Subcutaneous abdominal adipose tissue (tissue), 5 donors: ENCODE data around the gene RPS21.
"Not testable (repeated sequence)": the region's sequence is repeated elsewhere in the genome, so short reads cannot be mapped to it uniquely, and the experiment has no call there.

ENCODE experiments used
- H3K27ac ChIP-seq: one replicate; pipeline ENCODE4 v1.7.0; 2013; ENCODE audit warnings: low read depth, mild to moderate bottlenecking, inconsistent platforms, low read length, moderate library complexity
- H3K27me3 ChIP-seq, 5 donors: one replicate each; pipeline ENCODE4 v1.7.0; 2013; ENCODE audit warnings: low read length in 5 of 5, inconsistent platforms in 1 of 5; ENCODE audit not compliant: control insufficient read depth in 5 of 5, insufficient read depth in 4 of 5
- H3K36me3 ChIP-seq, 5 donors: one replicate each; pipeline ENCODE4 v1.7.0; 2013; ENCODE audit warnings: low read length in 5 of 5; ENCODE audit not compliant: control insufficient read depth in 5 of 5, insufficient read depth in 5 of 5
- H3K4me1 ChIP-seq, 5 donors: one replicate each; pipeline ENCODE4 v1.7.0; 2013; ENCODE audit warnings: low read length in 5 of 5, mild to moderate bottlenecking in 3 of 5, moderate library complexity in 1 of 5; ENCODE audit not compliant: control insufficient read depth in 5 of 5, insufficient read depth in 5 of 5
- H3K4me3 ChIP-seq, 5 donors: one replicate each; pipeline ENCODE4 v1.7.0; 2013; ENCODE audit warnings: low read length in 5 of 5, low read depth in 1 of 5
- H3K9ac ChIP-seq, 5 donors: one replicate each; pipeline ENCODE4 v1.7.0; 2013; ENCODE audit warnings: low read length in 5 of 5, mild to moderate bottlenecking in 4 of 5, moderate library complexity in 3 of 5
- H3K9me3 ChIP-seq, 5 donors: one replicate each; pipeline ENCODE4 v1.7.0; 2013; ENCODE audit warnings: low read length in 5 of 5; ENCODE audit not compliant: control insufficient read depth in 5 of 5
- donor health status: healthy.
- donor health status: healthy.
- donor health status: healthy.
- donor health status: healthy.
- donor health status: healthy.

Gene RPS21

DNA sequence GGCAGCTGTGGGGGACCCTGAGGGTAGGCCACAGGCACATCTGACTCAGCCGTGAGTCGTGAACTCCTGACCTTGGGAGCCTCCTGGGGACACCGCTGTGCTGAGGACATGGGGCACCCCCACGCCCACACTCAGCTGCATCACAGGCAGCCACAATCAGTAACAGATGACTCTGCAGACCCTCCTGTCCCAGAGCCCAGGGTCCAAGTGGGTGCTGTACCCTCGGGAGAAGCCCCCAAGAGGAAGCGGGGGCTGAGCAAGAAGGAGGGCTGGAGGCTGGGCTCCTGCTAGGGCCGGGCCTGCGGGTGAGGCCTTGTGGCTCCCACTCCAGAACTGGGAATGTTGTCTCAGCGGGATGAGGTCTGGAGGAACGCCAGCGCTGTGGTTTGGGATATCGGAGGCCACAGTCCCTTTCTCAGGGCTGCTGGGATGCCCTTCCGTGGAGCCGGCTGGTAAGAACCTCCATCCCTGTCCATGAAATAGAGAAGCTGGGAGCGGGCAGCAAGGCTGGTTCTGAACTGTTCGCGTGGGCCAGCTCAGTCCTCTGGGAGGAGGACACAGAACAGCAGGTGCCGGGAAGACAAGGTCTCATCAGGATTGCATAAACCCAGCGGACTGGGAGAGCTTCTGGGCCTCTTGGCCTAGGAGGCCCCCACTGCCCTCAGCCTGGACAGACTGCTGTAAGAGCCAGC is 16.6 kb upstream of the RPS21 start:
- no peak overlapping the region for H3K4me3 ChIP-seq
- peak overlapping the region in 1 of 5 donors; percentile 59 for H3K9ac ChIP-seq

DNA sequence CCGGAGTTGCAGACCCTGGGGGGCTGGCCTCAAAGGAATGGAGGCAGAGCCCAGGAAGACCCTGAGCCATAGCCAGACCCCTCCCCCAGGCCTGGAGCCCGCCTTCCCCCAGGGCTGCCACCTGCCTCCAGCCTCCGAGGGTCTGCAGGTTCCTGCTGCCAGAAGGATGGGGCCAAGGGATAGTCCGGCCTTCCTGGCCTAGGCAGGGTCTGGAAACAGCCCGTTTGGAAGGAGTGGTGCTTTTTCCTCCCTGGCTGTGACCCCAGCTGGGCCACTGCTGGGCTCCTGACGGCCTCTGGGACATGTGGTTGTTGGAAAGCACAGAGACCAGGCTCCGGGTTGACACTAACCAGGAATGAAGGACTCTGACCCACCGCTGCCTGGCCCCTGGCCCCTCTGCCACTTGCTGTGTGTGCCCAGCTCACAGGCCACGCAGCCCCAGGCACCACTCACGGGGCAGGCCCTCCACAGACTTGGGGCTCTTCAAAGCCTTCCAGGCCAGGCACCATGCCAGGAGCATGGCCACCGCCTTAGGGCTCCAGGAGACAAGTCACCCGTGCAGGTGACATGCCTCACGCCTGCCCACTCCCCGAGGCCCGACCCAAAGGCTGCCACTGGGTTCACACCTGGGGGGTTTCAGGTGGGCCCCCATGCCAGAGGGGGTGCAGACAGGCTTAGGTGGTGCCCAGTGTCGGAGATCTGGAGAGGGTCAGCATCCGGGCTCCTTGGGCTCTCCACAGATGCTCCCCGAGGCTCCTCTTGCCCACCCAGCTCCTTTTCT is 15.9 kb upstream of the RPS21 start:
- no peak overlapping the region for H3K4me3 ChIP-seq
- no peak overlapping the region for H3K27ac ChIP-seq
- H3K4me1 ChIP-seq: peaks cover 0 to 62% (median 44%) of the 10 kb centered on the region in 5 donors
- peak overlapping the region in 1 of 5 donors; percentile 59 for H3K9ac ChIP-seq
- no peaks in the 10 kb centered on the region for H3K36me3 ChIP-seq
- H3K9me3 ChIP-seq: no peaks in the 10 kb centered on the region
- peaks cover 5 to 34% (median 10%) of the 10 kb centered on the region in 5 donors for H3K27me3 ChIP-seq

More for the DNA sequence above, 16.6 kb upstream of the RPS21 start:
- Histone ChIP-seq H3K36me3 (no peaks in the 10 kb centered on the region), H3K4me1 (peaks cover 0 to 63% (median 51%) of the 10 kb centered on the region in 5 donors), H3K27ac (no peak overlapping the region), H3K9me3 (no peaks in the 10 kb centered on the region), H3K27me3 (peaks cover 5 to 34% (median 10%) of the 10 kb centered on the region in 5 donors)

- Histone ChIP-seq H3K36me3 (no peaks in the 10 kb centered on the region), H3K4me3 (no peak overlapping the region), H3K9ac (no peak overlapping the region), H3K27ac (no peak overlapping the region), H3K4me1 (peaks cover 0 to 62% (median 44%) of the 10 kb centered on the region in 5 donors), H3K9me3 (no peaks in the 10 kb centered on the region), H3K27me3 (peaks cover 5 to 31% (median 10%) of the 10 kb centered on the region in 5 donors)
Measured at GRCh38 chr20:62371588-62372041, 15.3 kb upstream of the RPS21 start.

GRCh38 chr20:62372042-62372993 is 14.6 kb upstream of the RPS21 start:
- no peak overlapping the region for H3K9ac ChIP-seq
- H3K9me3 ChIP-seq: no peaks in the 10 kb centered on the region
- H3K4me1 ChIP-seq: peaks cover 0 to 66% (median 47%) of the 10 kb centered on the region in 5 donors
- no peak overlapping the region for H3K4me3 ChIP-seq
- H3K27ac ChIP-seq: no peak overlapping the region
- peaks cover 5 to 31% (median 10%) of the 10 kb centered on the region in 5 donors for H3K27me3 ChIP-seq
- H3K36me3 ChIP-seq: no peaks in the 10 kb centered on the region

GRCh38 chr20:62373631-62374179 is 13.2 kb upstream of the RPS21 start:
- H3K4me3 ChIP-seq, H3K9me3 ChIP-seq, H3K9ac ChIP-seq, H3K27ac ChIP-seq, H3K36me3 ChIP-seq: not testable (repeated sequence)
- Histone ChIP-seq H3K27me3 (peaks cover 5 to 29% (median 10%) of the 10 kb centered on the region in 5 donors), H3K4me1 (peaks cover 0 to 62% (median 41%) of the 10 kb centered on the region in 5 donors)

DNA sequence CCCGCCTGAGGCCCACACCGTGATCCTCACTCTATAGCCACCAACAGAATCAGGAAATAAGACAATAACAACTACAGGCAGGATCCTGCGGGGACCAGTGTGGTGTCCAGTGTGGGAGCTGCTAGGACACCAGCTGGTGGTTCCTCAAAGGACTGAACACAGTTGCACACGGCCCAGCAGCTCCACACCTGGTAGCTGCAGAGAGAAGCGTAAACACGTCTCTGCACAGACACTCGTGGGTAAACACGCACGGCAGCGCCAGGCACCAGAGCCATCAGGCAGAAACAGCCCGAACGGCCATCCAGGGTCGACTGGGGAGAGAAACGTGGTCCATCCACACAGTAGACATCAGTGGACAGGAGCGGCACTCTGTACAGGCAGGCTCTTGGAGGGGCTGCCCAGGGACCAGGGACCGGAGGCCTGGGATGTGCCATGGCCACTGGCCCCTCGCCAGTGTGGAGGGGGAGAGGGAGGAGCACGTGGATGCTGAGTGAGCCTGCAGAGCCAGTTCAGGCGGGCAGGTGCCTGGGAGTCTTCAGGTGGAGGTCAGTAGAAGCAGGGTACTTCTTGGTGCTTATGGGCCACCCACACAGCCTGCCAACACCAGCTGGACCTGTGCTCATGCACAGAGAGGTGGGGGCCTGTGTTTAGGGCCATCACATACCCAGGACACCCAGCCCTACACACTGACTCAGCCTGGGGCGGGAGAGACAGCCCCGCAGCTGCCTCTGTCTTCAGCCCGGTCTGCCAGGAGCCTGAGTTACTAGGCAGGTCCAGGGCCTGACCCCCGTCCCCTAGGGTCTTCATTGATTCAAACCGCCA is 12.4 kb upstream of the RPS21 start:
- Histone ChIP-seq H3K27ac (no peak overlapping the region), H3K9me3 (no peaks in the 10 kb centered on the region), H3K9ac (no peak overlapping the region), H3K4me3 (no peak overlapping the region), H3K27me3 (peaks cover 5 to 24% (median 10%) of the 10 kb centered on the region in 5 donors), H3K36me3 (no peaks in the 10 kb centered on the region), H3K4me1 (peaks cover 0 to 54% (median 37%) of the 10 kb centered on the region in 5 donors)

DNA sequence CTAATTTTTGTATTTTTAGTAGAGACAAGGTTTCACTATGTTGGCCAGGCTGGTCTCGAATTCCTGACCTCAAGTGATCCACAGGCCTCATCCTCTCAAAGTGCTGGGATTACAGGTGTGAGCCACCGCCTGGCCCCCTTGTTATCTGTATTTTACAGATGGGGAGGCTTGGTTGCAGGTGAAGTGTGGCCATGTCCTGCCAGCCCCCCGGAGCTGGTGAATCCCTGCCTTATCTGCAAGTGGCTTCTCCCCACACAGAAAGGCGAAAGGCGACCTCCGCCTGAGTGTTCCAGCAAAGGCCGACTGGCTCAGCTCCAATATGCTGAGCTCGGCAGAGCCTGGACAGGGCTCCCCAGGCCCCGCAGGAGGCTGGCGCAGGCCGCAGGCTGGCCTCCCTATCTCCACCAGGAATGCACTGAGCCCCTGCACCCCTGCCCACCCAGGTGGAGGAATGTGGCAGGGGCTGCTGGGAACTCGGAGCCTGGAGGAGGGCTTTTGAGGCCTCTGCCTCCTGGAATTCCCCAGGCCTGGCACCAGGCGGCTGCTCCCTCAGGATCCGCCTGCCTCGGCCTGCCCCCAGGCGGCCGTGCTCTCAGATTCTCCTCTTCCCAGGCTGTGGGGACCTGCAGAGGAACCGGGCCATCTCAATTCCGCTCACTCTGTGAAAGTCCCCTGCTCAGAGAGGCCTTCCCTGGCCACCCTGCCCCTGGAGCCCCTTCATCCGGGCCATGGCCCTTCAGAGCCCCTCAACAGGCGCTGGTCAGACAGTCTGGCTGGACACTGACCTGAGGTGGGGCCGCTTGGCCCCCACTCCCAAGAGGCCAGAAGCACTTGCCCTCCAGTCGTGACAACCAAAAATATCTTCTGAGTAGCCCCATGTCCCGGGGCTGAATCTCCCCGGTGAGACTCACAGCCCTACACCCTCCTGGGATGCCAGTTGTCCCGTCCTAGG is 10.5 kb upstream of the RPS21 start:
- no peak overlapping the region for H3K9ac ChIP-seq
- H3K4me1 ChIP-seq: peaks cover 0 to 45% (median 33%) of the 10 kb centered on the region in 5 donors
- H3K9me3 ChIP-seq: no peaks in the 10 kb centered on the region
- no peaks in the 10 kb centered on the region for H3K36me3 ChIP-seq
- H3K27me3 ChIP-seq: peaks cover 4 to 16% (median 5%) of the 10 kb centered on the region in 5 donors
- H3K4me3 ChIP-seq: peak overlapping the region in 2 of 5 donors; percentile 10 to 32
- no peak overlapping the region for H3K27ac ChIP-seq

DNA sequence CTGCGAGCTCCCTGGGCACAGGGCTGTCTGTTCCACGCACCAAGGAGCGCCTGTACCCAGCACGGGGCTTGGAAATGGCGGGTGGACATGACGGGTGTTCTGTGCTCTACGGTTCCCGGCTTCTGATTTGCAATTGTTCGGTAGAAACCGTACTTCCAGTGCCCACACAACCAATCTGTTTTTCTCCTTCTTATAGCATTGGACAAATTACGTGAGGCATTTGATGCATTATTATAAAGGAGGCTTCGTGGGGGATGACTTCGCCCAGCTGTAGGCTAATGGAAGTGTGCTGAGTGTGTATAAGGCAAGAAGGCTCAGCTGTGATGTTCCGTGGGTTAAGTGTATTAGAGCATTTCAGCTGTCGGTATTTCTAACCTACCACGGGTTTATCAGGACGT is 9.8 kb upstream of the RPS21 start:
- H3K9ac ChIP-seq: peak overlapping the region in 1 of 5 donors; percentile 44
- H3K9me3 ChIP-seq: no peaks in the 10 kb centered on the region
- H3K36me3 ChIP-seq: peaks cover 0 to 4% (median 2%) of the 10 kb centered on the region in 5 donors
- H3K27ac ChIP-seq: no peak overlapping the region
- no peak overlapping the region for H3K4me3 ChIP-seq
- peaks cover 0 to 16% (median 5%) of the 10 kb centered on the region in 5 donors for H3K27me3 ChIP-seq
- peaks cover 0 to 45% (median 40%) of the 10 kb centered on the region in 5 donors for H3K4me1 ChIP-seq
